ENCODE results near the gene FRRS1L. TPM values are rescaled to one million over a fixed set of nuclear protein-coding genes. Genes with fewer than 3 reads are reported as not detected.

FRRS1L gene
- total RNA-seq, 1 donor from 2014 or later: not detected

GRCh38 chr9:109145051-109145450, 22.0 kb downstream of the FRRS1L start:
- no peaks in the 10 kb centered on the region for H3K36me3 Mint-ChIP-seq (ENCODE audit: low read depth)
- ChIA-PET POLR2A (no interaction called here), CTCF (no interaction called here)
- H3K27ac Mint-ChIP-seq: no peak overlapping the region
- intact Hi-C loops (cut with micrococcal nuclease): no loop called here
- peaks cover 1% of the 10 kb centered on the region for H3K4me1 Mint-ChIP-seq
- no peaks in the 10 kb centered on the region for H3K9me3 Mint-ChIP-seq
- DNase-seq (no peak), ATAC-seq (ENCODE audit: low read depth) (no peak)
- TF ChIP-seq, protein P1, sequence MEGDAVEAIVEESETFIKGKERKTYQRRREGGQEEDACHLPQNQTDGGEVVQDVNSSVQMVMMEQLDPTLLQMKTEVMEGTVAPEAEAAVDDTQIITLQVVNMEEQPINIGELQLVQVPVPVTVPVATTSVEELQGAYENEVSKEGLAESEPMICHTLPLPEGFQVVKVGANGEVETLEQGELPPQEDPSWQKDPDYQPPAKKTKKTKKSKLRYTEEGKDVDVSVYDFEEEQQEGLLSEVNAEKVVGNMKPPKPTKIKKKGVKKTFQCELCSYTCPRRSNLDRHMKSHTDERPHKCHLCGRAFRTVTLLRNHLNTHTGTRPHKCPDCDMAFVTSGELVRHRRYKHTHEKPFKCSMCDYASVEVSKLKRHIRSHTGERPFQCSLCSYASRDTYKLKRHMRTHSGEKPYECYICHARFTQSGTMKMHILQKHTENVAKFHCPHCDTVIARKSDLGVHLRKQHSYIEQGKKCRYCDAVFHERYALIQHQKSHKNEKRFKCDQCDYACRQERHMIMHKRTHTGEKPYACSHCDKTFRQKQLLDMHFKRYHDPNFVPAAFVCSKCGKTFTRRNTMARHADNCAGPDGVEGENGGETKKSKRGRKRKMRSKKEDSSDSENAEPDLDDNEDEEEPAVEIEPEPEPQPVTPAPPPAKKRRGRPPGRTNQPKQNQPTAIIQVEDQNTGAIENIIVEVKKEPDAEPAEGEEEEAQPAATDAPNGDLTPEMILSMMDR (IDR thresholded peaks at IDR 0.05): no peak
- H3K4me3 Mint-ChIP-seq: no peak overlapping the region
- H3K27me3 Mint-ChIP-seq: peaks cover 6% of the 10 kb centered on the region

DNA sequence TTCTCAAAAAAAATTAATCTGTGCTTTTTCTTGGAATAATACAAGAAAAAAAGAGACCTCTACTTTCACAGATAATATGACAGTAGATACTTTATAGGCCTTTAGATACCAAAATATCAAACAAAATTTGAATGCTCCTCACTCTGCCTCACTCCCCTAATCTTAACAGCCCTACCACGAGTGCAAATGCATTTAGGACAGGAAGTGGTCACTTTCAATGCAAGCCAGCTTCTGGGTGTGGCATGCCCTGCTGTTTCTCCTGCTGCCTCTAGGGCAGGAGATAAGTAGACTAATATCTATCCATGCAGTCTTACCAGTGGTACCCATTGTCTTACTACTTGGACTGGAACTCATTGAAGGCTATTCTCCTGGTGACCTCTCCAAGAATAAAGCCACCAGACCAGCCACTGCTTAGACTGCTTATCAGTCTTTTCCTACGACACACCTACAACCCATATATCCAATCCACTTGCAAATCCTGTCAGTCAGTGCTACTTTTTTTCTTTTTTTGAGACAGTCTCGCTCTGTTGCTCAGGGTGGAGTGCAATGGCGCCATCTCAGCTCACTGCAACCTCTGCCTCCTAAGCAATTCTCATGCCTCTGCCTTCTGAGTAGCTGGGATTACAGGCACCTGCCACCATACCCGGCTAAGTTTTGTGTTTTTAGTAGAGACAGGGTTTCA, 23.0 kb downstream of the FRRS1L start:
- no peak overlapping the region for H3K27ac Mint-ChIP-seq
- ChIA-PET CTCF (no interaction called here), POLR2A (no interaction called here)
- DNase-seq (no peak), ATAC-seq (ENCODE audit: low read depth) (peak; percentile 37)
- H3K27me3 Mint-ChIP-seq: peaks cover 6% of the 10 kb centered on the region
- intact Hi-C loops (cut with micrococcal nuclease): no loop called here
- no peak overlapping the region for H3K4me3 Mint-ChIP-seq
- TF ChIP-seq, protein P1 (IDR thresholded peaks at IDR 0.05): no peak
- H3K36me3 Mint-ChIP-seq (ENCODE audit: low read depth): no peaks in the 10 kb centered on the region
- H3K4me1 Mint-ChIP-seq: peaks cover 1% of the 10 kb centered on the region
- H3K9me3 Mint-ChIP-seq: no peaks in the 10 kb centered on the region

- Mint-ChIP-seq H3K9me3 (no peaks in the 10 kb centered on the region), H3K27ac (no peak overlapping the region), H3K4me3 (no peak overlapping the region), H3K4me1 (peaks cover 1% of the 10 kb centered on the region), H3K36me3 (ENCODE audit: low read depth) (no peaks in the 10 kb centered on the region), H3K27me3 (peaks cover 7% of the 10 kb centered on the region)
- intact Hi-C loops (cut with micrococcal nuclease): no loop called here
- ATAC-seq (ENCODE audit: low read depth) (no peak), DNase-seq (no peak)
- POLR2A ChIA-PET: no interaction called here
- CTCF ChIA-PET: no interaction called here
- TF ChIP-seq, protein P1 (IDR thresholded peaks at IDR 0.05): no peak
These were observed 25.7 kb downstream of the FRRS1L start for GRCh38 chr9:109141375-109141774.

DNA sequence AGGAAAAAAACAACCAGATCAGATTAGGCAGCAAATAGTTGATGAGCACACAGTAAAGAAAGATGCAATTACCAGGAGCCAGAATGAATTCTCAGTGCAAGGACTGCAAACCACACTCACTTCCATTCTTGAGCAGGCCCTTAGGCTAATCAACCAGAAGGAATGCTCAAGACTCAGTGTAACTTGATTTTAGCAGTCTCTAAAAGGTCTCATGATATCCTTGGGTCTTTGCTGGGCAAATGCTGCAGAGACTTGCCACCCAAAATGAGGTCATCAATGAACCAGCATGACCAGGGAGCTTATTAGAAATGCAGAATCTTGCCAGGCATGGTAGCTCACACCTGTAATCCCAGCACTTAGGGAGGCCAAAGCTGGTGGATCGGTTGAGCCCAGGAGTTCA, 27.2 kb downstream of the FRRS1L start:
- ATAC-seq (ENCODE audit: low read depth) (no peak), DNase-seq (no peak)
- Mint-ChIP-seq H3K9me3 (no peaks in the 10 kb centered on the region), H3K27ac (no peak overlapping the region), H3K36me3 (ENCODE audit: low read depth) (no peaks in the 10 kb centered on the region), H3K4me3 (no peak overlapping the region), H3K4me1 (peaks cover 1% of the 10 kb centered on the region), H3K27me3 (peaks cover 5% of the 10 kb centered on the region)
- POLR2A ChIA-PET: no interaction called here
- TF ChIP-seq, protein P1 (IDR thresholded peaks at IDR 0.05): no peak
- intact Hi-C loops (cut with micrococcal nuclease): no loop called here
- CTCF ChIA-PET: no interaction called here

DNA sequence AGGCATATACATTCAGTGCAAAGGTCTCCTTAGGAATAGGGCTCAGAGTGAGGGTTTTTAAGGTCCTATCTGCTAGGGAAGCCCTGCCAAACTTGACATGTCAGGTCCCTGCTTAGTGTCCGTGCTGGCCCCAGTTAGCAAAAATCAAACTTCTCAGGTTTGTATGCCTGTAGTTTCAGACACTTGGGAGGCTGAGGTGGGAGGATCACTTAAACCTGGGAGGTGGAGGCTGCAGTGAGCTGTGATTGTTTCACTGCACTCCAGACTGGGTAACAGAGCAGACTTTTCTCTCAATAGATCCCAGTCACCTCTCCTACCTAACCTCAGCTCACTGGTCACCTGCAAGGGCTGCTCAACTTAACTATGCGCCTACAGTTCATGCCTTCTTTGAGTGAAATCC, 28.6 kb downstream of the FRRS1L start:
- TF ChIP-seq, protein P1 (IDR thresholded peaks at IDR 0.05): no peak
- Mint-ChIP-seq H3K36me3 (ENCODE audit: low read depth) (no peaks in the 10 kb centered on the region), H3K9me3 (no peaks in the 10 kb centered on the region), H3K27me3 (peaks cover 8% of the 10 kb centered on the region), H3K4me3 (no peak overlapping the region), H3K27ac (no peak overlapping the region), H3K4me1 (no peaks in the 10 kb centered on the region)
- intact Hi-C loops (cut with micrococcal nuclease): no loop called here
- ChIA-PET POLR2A (no interaction called here), CTCF (no interaction called here)
- no peak for DNase-seq
- ATAC-seq (ENCODE audit: low read depth): no peak

Data from activated B cell treated with CpG ODN at 0.5 μM for 24 hours (primary cell).